22Rv1 (cell line): ENCODE data around the gene ELK1.

Experiments
- ZFX ChIP-seq: fragments of 450-650 bp; IDR thresholded peaks from 2 replicates; pipeline ENCODE4 v1.6.1; 2017; ENCODE audit warnings: antibody characterized with exemption, borderline replicate concordance
- TF ChIP-seq, protein P1 (sequence below): fragments of 450-650 bp; IDR thresholded peaks from 2 replicates; pipeline ENCODE4 v1.5.1; 2017; ENCODE audit warnings: mild to moderate bottlenecking

DNA sequence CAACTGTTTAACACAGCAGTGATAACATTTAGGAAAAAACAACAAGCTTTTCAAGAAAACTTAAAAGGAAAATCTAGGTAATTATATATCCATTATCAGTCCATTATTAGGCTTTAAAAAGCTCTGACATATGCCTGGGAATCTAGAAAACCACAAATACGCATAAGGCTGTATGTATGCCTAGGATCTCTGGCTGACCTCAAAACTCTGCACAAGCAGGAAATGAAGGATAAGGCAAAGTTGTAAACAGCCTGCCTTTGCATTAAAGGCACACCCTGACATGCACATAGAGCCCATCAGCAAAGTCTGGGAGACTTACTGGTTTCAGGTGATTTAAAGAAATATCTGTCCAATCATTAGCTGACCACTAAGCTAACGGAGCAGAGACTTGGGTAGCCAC, 54.1 kb downstream of the ELK1 start:
- TF ChIP-seq, protein P1, sequence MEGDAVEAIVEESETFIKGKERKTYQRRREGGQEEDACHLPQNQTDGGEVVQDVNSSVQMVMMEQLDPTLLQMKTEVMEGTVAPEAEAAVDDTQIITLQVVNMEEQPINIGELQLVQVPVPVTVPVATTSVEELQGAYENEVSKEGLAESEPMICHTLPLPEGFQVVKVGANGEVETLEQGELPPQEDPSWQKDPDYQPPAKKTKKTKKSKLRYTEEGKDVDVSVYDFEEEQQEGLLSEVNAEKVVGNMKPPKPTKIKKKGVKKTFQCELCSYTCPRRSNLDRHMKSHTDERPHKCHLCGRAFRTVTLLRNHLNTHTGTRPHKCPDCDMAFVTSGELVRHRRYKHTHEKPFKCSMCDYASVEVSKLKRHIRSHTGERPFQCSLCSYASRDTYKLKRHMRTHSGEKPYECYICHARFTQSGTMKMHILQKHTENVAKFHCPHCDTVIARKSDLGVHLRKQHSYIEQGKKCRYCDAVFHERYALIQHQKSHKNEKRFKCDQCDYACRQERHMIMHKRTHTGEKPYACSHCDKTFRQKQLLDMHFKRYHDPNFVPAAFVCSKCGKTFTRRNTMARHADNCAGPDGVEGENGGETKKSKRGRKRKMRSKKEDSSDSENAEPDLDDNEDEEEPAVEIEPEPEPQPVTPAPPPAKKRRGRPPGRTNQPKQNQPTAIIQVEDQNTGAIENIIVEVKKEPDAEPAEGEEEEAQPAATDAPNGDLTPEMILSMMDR, result no peak
- no peak for TF ChIP-seq ZFX
